DMS114 treated with DMSO at 0.1 percent for 48 hours (cell line): ENCODE results near the gene SCP2.

Experiments used
- DNase-seq: peaks from one replicate; lab custom pipeline; 2025; ENCODE audit not compliant: unreplicated experiment; lab: John Stamatoyannopoulos, UW

SCP2 gene

GRCh38 chr1:52927212-52928014, at the start of gene SCP2:
SCP2 (plus strand) TSS chr1:52927276; CDS start chr1:52927397, 121 bp downstream.
- no peak for DNase-seq

DNA sequence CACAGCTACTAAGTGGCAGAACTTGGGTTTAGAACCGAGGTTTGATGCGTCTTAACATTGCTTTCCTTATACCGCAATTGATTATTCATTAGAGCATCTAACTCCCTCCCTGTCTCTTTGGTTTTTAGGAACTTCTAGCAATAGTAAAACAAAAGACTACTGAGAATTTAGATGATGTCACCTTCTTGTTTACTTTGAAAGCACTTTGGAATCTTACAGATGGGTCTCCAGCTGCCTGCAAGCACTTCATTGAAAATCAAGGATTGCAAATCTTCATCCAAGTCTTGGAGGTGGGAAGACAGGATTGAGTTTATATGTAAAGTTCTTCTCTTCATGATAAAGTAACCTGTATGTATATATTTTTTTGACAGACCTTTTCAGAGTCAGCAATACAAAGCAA, 49.5 kb upstream of the SCP2 start:
- no peak for DNase-seq

DNA sequence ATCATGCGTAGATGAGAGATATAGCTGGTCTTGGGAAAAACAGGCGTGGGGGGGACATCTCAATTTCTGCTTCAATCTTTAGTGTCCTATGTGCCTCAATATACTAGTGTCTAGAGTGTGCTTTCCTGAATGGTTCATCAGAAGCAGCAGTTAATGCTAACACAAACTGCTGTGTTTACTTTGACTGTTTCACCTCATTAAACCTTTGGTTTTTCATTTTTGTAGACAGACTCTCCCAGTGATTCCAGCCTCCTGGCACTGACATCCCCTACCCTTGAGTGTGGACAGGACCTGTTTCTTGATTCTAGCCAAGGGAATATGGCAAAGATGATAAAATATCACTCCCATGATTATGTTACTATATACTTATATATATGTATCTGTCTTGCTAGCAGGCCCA, 46.9 kb upstream of the SCP2 start:
- DNase-seq = no peak

- no peak for DNase-seq
These were observed 39.6 kb upstream of the SCP2 start for GRCh38 chr1:52887483-52887882.

- DNase-seq = no peak
These were observed 34.5 kb upstream of the SCP2 start for GRCh38 chr1:52892424-52893215.

DNA sequence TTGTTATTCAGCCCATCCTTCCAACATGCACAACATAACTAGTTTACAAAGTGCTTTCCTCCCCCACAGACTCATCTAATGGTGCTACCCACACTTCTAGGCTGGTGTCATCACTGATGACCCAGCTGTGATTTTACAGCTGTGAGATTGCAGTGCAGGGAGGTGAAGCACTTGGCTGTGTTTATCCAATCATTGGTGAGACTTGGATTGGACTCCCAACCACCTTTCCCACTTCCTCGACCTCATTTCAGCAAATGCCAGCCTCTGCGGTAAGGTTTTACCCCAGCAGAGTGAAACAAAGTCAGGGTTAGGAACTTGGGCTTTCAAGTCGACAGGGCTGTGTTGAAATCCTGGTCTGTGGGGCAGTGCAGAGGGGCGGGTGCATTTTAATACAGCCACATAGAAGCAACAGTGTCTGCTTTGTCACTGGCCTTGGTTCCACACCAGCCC, 27.6 kb upstream of the SCP2 start:
- DNase-seq = no peak

GRCh38 chr1:52900402-52900801, 26.7 kb upstream of the SCP2 start:
- DNase-seq = no peak

DNA sequence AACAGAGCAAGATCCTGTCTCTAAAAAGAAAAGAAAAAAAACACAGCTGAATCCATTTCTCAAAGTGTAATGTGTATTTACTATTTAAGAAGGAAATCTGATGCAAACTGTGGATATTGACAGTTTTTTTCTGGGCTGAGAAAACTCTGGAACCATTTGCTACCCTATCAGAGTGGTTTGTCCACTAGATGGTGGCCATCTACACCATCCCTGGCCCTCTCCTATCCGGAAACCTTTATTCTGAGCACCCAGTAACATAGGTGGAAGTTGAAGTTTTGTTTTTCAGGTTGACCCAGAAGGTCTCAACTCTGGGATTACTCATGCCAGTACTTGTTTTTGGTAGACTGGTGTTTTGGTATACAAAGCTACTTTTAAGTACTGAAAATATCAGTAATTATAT, 25.7 kb upstream of the SCP2 start:
- DNase-seq = no peak

- no peak for DNase-seq
These were observed 22.7 kb upstream of the SCP2 start for GRCh38 chr1:52904208-52904926.

DNA sequence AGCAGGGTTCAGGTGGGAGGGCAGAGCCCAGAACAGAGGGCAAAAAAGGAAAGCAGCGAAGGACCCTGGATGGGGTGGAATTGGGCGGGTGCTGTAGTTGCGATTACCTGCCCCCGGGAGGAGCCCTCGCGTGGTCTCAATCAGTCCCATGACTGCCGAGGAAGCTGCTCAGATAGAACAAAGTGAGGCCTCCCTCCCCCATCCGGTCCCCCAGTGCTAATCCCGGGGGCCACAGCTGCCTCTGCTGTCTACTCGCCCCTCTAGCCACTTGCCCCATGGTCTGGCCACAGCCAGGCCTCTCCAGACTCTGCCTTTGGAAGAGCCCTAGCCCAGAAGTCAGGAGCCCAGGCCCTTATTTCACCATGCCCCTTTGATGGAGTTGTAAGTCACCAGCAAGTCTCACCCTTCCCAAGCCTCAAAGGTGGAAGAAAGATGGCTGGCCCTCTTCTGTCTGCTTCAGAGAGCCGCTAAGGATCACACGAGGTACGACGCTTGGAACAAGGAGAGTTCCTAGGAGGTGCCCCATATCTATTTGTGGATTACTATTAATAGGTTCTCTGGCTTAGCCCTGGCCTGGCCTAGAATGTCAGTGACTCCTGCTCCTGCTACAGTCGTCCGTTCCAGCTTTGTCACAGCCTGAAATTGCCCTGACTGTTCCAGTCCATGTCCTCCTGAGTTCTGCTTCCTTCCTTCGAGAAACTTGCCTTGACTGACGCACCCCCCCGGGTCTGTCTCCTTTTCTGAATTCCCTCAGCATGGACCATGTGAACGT, 22.0 kb upstream of the SCP2 start:
- DNase-seq = no peak

GRCh38 chr1:52906135-52906603, 20.9 kb upstream of the SCP2 start:
- DNase-seq = no peak

DNA sequence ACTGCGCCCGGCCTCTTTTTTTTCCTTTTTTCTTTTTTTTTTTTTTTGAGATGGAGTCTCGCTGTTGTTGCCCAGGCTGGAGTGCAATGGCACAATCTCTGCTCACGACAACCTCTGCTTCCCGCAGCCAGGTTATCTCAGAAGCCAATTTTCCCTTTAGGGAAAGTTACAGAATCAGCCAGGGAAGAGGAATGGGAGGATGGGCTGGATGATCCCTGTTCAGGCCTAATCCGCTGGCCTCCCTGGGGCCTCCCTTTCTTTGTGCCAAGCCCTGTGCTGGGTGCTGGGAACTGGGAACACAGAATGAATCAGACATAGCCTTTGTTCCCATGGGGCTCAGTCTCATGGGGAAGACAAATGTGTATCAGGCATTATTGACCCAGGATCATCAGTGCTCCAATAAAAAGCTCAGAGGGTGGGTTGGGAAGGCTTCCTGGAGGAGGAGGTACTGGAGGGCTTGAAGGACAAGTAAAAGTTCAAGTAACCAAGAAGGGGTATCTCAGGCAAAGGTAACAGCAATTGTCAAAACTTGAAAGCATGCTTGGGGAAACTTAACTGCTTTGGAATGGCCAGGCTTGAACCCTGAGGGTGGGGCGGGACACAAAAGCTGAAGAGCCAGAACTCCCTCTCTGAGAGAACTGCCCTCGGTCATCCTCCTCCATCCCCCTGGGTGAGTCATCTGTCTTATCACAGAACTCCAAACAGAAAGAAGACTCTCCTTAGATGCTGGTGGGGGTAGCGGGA, 19.8 kb upstream of the SCP2 start:
- no peak for DNase-seq

- DNase-seq = no peak
These were observed 19.3 kb upstream of the SCP2 start for GRCh38 chr1:52907812-52908153.

DNA sequence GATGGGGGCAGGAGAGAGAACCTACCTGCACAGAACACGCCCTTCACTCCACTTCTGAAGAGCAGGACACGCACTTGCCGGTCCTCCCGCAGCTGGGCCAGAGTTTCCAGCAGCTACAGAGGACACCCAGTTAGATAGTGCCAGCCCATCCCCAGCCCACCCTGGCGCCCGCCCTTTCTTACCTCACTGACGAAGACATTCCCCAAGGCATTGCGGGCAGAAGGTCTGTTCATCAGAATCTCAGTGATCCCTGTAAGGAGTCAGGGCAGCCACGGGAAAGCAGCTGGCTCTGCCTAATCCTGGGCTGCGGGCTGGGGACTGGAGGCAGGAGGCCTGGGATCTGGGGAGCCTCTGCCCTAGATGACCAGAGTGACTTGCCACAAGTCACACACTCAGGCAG, 15.5 kb upstream of the SCP2 start:
- no peak for DNase-seq

DNA sequence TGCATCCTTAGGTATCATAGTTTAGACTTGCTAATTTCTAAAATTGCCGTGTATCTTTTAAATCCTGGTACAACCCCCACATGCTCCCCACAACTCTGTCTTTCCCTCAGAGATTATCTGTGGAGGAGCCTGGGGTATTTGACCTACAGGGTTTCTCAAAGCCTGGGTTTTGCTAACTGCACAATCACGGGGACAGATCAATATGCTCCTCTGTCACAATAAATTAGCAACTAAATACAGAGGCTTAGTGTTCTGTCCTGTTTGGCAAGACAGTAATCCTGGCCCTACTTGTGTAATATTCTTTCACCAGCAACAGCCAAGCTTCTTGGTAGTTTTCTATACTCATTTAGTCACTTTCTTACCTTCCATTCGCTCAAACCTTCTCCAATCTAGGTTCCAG, 14.1 kb upstream of the SCP2 start:
- DNase-seq = no peak

- no peak for DNase-seq
These were observed 13.5 kb upstream of the SCP2 start for GRCh38 chr1:52913537-52913936.

- no peak for DNase-seq
These were observed 12.6 kb upstream of the SCP2 start for GRCh38 chr1:52914463-52914862.

DNA sequence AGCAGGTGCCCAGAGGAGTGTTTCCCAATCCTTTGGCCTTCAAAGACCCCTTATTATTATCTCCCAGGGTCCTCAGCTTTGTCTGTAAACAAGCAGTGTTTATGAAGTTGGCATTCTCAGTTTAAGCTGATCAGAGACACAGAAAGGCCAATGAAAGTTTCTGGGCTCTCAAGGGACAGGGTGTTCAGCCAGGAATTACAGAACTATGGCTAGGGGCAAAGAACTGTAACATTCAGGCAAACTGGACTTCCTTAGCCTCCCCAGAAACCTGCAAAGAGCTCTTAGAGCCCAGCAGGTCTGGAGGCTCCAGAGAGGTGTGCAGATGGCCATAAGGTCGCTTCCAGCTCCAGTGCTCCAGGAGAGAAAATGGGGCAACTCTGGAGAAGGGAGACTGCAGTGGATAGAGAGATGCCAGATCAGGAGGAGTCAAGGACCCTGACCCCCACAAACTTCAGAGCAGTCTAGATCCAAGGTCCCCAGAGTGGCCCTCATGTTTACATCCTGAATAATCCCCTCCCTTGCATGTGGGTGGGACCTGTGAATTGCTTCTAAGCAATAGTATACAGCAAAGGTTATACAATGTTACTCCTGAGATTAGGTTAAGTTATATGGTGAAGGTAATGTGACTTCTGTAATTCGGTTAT, 11.7 kb upstream of the SCP2 start:
- DNase-seq = no peak

DNA sequence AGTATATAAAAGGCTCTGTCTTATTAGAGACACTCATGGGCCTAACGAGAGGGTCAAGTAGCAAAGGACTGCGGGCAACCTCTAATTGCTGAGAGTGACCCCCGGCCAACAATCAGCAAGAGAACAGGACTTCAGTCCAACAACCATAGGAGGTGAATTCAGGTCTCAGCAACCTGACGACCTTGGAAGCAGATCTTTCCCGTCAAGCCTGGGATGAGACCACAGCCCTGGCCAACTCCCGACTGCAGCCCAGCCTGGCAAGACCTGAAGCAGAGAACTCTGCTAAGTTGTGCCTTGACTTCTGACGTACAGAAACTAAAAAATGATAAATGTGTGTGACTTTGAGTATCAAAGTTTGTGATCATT, 11.2 kb upstream of the SCP2 start:
- DNase-seq = no peak
